OCI-M2 (cell line): ENCODE results near the gene TMEM182.

Experiments
- DNase-seq: peaks from one replicate; lab custom pipeline; 2025; ENCODE audit not compliant: unreplicated experiment; lab: John Stamatoyannopoulos, UW

Gene TMEM182

DNA sequence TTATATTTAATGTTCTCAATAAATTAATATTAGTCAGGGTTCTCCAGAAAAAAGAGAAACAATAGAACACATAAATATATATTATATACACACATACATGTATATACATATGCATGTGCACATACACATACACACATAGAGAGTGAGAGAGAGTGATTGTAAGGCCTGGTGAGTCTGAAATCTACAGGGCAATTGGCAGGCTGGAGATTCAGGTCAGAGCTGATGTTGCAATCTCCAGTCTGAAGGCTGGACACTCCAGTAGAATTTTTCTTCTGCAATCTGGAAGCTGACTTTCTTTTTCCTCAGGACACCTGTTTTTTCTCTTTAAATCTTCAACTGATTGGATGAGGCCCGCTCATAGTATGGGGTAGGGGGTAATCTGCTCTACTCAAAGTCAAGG is 3.2 kb downstream of the TMEM182 start:
- DNase-seq, result no peak

DNA sequence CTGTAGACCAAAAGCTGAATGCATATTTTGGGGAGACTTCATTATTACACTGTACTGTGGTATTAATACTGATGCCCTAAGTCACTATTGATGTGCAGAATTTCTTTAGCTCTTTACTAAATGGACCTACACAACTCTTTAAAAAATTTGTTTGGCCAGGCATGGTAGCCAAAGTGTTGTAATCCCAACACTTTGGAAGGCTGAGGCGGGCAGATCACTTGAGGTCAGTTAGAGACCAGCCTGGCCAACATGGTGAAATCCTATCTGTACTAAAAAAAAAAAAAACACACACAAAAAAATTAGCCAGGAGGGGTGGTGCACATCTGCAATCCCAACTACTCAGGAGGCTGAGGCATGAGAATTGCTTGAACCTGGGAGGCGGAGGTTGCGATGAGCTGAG is 6.4 kb downstream of the TMEM182 start:
- no peak for DNase-seq

- no peak for DNase-seq
Observed at GRCh38 chr2:102768892-102769291, 7.1 kb downstream of the TMEM182 start.

GRCh38 chr2:102770506-102770905 is 8.7 kb downstream of the TMEM182 start:
- no peak for DNase-seq

DNA sequence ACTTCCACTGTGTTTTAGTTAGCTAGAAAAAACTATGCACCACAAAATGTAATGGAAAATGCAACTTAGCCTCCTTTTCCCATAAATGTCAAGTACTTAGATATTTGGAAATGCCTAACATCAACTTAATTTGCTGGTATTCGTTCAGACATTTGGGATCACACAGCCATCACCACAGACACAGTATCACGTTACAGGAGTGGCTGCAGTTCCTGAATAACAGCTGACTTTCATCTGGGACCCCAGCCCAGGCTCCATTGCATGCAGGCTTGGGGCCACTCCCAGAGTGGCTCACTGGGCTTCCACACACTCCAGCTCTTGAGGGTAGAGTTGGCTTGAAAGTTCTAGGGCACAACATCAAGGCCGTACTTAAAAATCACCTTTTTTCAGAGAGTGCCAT is 9.3 kb downstream of the TMEM182 start:
- DNase-seq, result no peak

GRCh38 chr2:102772659-102773058 is 10.8 kb downstream of the TMEM182 start:
- no peak for DNase-seq

- DNase-seq, result no peak
Observed at GRCh38 chr2:102773149-102773705, 11.4 kb downstream of the TMEM182 start.

- DNase-seq, result no peak
Observed at GRCh38 chr2:102778260-102778659, 16.4 kb downstream of the TMEM182 start.

- DNase-seq, result no peak
Observed at GRCh38 chr2:102780467-102780866, 18.6 kb downstream of the TMEM182 start.

GRCh38 chr2:102782187-102782586 is 20.4 kb downstream of the TMEM182 start:
- DNase-seq, result no peak

DNA sequence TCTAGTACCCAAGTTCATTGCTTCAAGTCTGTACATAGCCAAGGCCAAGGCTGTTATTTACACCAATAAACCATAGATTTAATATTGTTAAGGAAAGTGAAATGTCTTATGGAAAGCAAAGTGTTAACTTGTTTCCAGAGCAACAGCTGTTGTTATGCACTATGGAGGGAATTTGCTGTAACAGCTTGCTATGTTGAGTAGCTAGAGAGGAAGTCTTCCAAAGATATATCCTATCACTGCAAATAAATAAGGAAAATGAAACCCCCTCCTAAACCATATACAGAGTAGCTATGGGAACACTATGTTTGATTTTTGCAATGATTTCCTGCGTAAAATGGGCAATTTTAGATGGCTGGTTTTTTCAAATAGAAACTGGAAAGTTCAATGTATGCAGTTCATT is 21.1 kb downstream of the TMEM182 start:
- DNase-seq, result no peak

- DNase-seq, result no peak
Observed at GRCh38 chr2:102783506-102784183, 21.8 kb downstream of the TMEM182 start.

DNA sequence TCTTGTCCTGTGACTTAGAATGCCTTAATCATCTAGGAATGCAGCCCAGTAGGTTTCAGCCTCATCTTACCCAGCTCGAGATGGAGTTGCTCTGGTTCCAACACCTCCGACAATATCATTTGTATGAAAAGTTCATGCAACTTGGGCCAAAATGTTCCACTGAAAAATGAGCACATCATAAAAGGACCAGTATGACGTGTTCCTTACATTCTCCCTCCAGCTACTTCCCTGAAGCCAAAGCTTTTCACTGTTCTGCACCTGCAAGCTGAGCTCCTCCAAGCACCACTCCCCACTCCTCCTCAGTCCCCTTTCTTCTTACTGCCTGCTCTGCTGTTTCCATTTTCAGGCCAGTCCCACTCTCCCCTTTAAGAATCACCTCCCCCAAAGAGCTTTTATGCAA is 23.1 kb downstream of the TMEM182 start:
- no peak for DNase-seq

- DNase-seq, result no peak
Observed at GRCh38 chr2:102788216-102788884, 26.5 kb downstream of the TMEM182 start.

- DNase-seq, result no peak
Observed at GRCh38 chr2:102788885-102789260, 27.0 kb downstream of the TMEM182 start.

GRCh38 chr2:102789349-102790090 is 27.7 kb downstream of the TMEM182 start:
- no peak for DNase-seq

GRCh38 chr2:102790091-102790455 is 28.2 kb downstream of the TMEM182 start:
- no peak for DNase-seq

DNA sequence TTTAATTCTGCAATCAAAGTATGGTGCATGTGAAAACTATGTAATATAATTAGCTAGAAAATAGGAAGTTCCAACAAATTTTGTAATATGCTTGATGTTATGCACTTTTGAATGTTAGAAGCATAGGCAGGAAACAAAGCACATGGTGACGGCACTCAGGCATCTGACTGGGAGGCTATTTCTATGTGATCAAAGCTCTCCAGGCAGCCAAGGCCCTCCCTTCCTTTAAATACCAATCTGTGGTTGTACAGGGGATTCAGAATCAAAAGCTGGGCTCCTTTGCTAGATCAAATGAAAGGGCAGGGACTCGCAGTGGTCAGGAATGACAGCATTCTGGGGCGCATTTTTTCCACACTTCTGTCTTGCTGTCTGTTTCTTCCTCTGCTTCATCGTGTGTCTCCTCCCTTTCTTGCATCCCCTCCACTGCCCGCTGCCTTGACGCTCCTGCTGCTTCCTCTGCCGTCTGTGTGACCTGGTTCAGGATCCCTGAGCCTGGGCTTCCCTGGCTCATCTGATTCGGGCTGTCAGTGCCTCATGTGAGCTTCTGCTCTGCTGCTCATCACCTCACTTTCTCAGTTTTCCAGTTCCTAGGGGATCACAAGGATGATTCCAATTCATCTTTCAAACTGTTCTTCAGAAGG is 30.9 kb downstream of the TMEM182 start:
- DNase-seq, result no peak

- no peak for DNase-seq
Observed at GRCh38 chr2:102795641-102796040, 33.8 kb downstream of the TMEM182 start.

DNA sequence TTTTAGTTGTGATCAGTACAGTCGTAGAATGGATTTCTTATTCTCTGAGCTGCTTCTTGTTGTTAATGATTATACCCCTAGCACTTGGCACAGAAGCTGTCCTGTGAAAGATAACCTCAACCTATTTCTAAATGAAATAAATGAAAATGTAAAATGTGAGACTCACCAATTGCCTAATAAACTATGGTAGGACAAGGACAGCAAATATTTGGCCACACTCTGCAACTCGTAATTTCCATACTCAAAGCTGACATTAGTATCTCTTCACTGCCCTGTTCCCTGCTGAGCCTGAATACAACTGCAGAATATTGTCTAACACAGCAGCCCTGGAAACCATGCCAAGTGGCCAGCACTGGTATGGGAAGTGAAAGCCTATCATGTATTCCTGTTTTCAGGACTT is 34.5 kb downstream of the TMEM182 start:
- no peak for DNase-seq

- no peak for DNase-seq
Observed at GRCh38 chr2:102797486-102797885, 35.7 kb downstream of the TMEM182 start.

- DNase-seq, result no peak
Observed at GRCh38 chr2:102798181-102798580, 36.4 kb downstream of the TMEM182 start.
